PFSK-1 (cell line): ENCODE measurements around the gene ADRM1.

ENCODE experiments used
- FOXP2 ChIP-seq: optimal IDR thresholded peaks from 2 replicates; pipeline ENCODE3; 2011; ENCODE audit warnings: borderline replicate concordance, control low read depth, inconsistent platforms; ENCODE audit not compliant: insufficient read depth; ENCODE audit errors: extremely low read length, extremely low read depth
- POLR2AphosphoS5 ChIP-seq: IDR thresholded peaks from 2 replicates; pipeline ENCODE4 v1.6.1; 2012; ENCODE audit warnings: low read depth, mild to moderate bottlenecking, control low read depth, low read length, moderate library complexity
- SIN3A ChIP-seq: IDR thresholded peaks from 2 replicates; pipeline ENCODE4 v1.6.1; 2012; ENCODE audit warnings: mild to moderate bottlenecking, low read length, moderate library complexity, borderline replicate concordance; ENCODE audit not compliant: insufficient read depth
- TAF1 ChIP-seq: IDR thresholded peaks from 2 replicates; pipeline ENCODE4 v1.6.1; 2012; ENCODE audit warnings: low read length, control low read depth, borderline replicate concordance; ENCODE audit not compliant: insufficient read depth
- TF ChIP-seq, protein P1 (sequence below), 2 experiments: IDR thresholded peaks; 2 replicates each; pipeline versions ENCODE4 v1.6.1 to v1.8.0; 2011 to 2012; ENCODE audit warnings: low read depth in 2 of 2, low read length in 2 of 2, control low read depth in 1 of 2, inconsistent platforms in 1 of 2, mild to moderate bottlenecking in 1 of 2, moderate library complexity in 1 of 2; ENCODE audit not compliant: insufficient read depth in 1 of 2

ADRM1 gene

DNA sequence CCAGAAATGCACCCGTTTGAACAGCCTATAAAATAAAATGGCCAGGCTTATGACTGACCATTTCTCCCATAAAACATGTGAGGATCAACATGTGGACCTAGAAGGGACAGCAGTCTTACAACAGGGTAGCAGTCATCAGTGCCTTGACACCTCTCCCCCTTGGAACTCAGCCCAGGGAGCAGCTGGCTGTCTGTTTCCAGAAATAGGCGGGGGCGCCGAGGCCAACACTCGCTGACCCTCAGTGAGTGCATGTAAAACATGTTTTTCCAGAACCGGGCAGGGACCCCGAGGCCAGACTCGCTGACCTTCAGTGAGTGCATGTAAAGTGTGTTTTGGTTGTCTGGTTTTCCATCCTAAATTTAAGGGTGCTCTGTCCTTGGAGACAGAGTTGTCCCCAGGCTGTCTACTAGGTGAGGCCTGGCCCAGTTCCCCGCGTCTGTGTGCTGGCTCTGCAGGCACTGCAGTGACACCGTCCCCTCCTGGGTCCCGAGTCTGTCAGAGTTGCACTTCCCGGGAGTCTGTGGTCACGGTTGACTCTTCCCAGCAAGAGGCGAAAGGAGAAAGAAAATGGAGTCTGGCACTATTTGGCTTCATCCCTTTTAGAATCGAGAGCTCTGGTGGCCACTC, 19.8 kb upstream of the ADRM1 start:
- no peak for TF ChIP-seq POLR2AphosphoS5
- TF ChIP-seq SIN3A = no peak
- no peak for TF ChIP-seq FOXP2
- no peak for TF ChIP-seq TAF1

GRCh38 chr20:62284448-62284847, 18.3 kb upstream of the ADRM1 start:
- TF ChIP-seq TAF1 (no peak), POLR2AphosphoS5 (no peak), SIN3A (no peak), FOXP2 (no peak)
- TF ChIP-seq, protein P1, sequence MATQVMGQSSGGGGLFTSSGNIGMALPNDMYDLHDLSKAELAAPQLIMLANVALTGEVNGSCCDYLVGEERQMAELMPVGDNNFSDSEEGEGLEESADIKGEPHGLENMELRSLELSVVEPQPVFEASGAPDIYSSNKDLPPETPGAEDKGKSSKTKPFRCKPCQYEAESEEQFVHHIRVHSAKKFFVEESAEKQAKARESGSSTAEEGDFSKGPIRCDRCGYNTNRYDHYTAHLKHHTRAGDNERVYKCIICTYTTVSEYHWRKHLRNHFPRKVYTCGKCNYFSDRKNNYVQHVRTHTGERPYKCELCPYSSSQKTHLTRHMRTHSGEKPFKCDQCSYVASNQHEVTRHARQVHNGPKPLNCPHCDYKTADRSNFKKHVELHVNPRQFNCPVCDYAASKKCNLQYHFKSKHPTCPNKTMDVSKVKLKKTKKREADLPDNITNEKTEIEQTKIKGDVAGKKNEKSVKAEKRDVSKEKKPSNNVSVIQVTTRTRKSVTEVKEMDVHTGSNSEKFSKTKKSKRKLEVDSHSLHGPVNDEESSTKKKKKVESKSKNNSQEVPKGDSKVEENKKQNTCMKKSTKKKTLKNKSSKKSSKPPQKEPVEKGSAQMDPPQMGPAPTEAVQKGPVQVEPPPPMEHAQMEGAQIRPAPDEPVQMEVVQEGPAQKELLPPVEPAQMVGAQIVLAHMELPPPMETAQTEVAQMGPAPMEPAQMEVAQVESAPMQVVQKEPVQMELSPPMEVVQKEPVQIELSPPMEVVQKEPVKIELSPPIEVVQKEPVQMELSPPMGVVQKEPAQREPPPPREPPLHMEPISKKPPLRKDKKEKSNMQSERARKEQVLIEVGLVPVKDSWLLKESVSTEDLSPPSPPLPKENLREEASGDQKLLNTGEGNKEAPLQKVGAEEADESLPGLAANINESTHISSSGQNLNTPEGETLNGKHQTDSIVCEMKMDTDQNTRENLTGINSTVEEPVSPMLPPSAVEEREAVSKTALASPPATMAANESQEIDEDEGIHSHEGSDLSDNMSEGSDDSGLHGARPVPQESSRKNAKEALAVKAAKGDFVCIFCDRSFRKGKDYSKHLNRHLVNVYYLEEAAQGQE (IDR thresholded peaks at IDR 0.05; ENCODE audit: insufficient read depth in 1 of 2, low read depth in 2 of 2, low read length in 2 of 2) = no peak

GRCh38 chr20:62285151-62285550, 17.6 kb upstream of the ADRM1 start:
- no peak for TF ChIP-seq FOXP2
- no peak for TF ChIP-seq SIN3A
- no peak for TF ChIP-seq TAF1
- TF ChIP-seq, protein P1 (IDR thresholded peaks at IDR 0.05; ENCODE audit: insufficient read depth in 1 of 2, low read depth in 2 of 2, low read length in 2 of 2) = no peak
- TF ChIP-seq POLR2AphosphoS5 = no peak

GRCh38 chr20:62285722-62286121, 17.1 kb upstream of the ADRM1 start:
- TF ChIP-seq SIN3A = no peak
- no peak for TF ChIP-seq POLR2AphosphoS5
- no peak for TF ChIP-seq FOXP2
- TF ChIP-seq TAF1 = no peak
- TF ChIP-seq, protein P1 (IDR thresholded peaks at IDR 0.05; ENCODE audit: insufficient read depth in 1 of 2, low read depth in 2 of 2, low read length in 2 of 2) = no peak

DNA sequence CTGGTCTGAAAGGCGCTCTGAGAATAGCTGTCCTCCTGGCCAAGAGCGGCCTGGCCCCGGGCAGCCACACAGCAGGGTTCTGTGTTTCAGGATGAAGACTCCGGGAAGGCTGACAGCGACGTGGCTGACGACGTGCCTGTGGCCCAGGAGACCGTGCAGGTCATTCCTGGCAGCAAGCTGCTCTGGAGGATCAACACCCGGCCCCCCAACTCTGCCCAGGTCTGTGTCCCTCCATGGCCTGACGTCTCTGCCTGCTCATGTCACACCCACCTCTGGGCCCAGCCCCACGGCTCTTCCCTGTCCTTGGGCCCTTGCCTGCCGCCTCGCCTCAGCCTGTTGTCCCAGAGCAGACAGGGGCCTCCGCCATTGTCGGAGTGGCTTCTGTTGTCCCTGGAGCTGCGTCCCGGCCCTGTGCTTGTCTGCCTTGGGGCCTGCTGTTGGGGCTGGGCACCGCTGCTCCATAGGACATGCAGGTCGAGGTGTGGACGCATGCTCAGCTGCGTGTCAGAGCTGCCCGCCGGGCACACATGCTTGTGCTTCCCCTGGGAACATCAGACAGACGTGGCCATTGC, 16.2 kb upstream of the ADRM1 start:
- TF ChIP-seq FOXP2 = no peak
- TF ChIP-seq POLR2AphosphoS5 = no peak
- TF ChIP-seq TAF1 = no peak
- TF ChIP-seq SIN3A = no peak
- TF ChIP-seq, protein P1 (IDR thresholded peaks at IDR 0.05; ENCODE audit: insufficient read depth in 1 of 2, low read depth in 2 of 2, low read length in 2 of 2) = no peak
